AG09319 (cell line): ENCODE data around the gene OCEL1.

Experiments
- DNase-seq: peaks from one replicate; pipeline ENCODE4 v3.0.0-alpha.2; 2010; ENCODE audit warnings: low read depth; ENCODE audit errors: extremely low read depth
- CTCF ChIP-seq: IDR thresholded peaks from 2 replicates; pipeline ENCODE4 v1.5.1; 2011; ENCODE audit warnings: low read depth, mild to moderate bottlenecking, inconsistent platforms, low read length, moderate library complexity

Gene OCEL1

GRCh38 chr19:17192751-17193150, 33.3 kb upstream of the OCEL1 start:
- DNase-seq: no peak
- no peak for TF ChIP-seq CTCF

GRCh38 chr19:17194608-17195007, 31.4 kb upstream of the OCEL1 start:
- no peak for DNase-seq
- TF ChIP-seq CTCF: no peak

GRCh38 chr19:17195106-17195505, 30.9 kb upstream of the OCEL1 start:
- no peak for TF ChIP-seq CTCF
- DNase-seq: no peak

GRCh38 chr19:17196610-17197009, 29.4 kb upstream of the OCEL1 start:
- no peak for DNase-seq
- no peak for TF ChIP-seq CTCF

- no peak for DNase-seq
- TF ChIP-seq CTCF: no peak
These were observed 28.4 kb upstream of the OCEL1 start for GRCh38 chr19:17197666-17198065.

GRCh38 chr19:17200408-17201079, 25.5 kb upstream of the OCEL1 start:
- no peak for TF ChIP-seq CTCF
- no peak for DNase-seq

GRCh38 chr19:17202249-17202648, 23.8 kb upstream of the OCEL1 start:
- TF ChIP-seq CTCF: no peak
- no peak for DNase-seq
